Liver (tissue), 9 donors: ENCODE measurements around the gene DDX31. TPM values are rescaled to one million over a fixed set of nuclear protein-coding genes. Genes with fewer than 3 reads are reported as not detected.

ENCODE experiments used
- DNase-seq: peaks from one replicate; pipeline ENCODE4 v3.0.0-alpha.2; 2017; ENCODE audit warnings: low spot score
- H3K27ac ChIP-seq, 2 donors: one replicate each; pipeline ENCODE4 v1.7.0; 2013; ENCODE audit warnings: inconsistent platforms in 2 of 2, low read length in 2 of 2, control low read depth in 1 of 2, low read depth in 1 of 2, mild to moderate bottlenecking in 1 of 2
- H3K27me3 ChIP-seq, 4 donors: one replicate each; pipeline versions ENCODE4 v1.6.1 to v1.7.0; 2013; ENCODE audit warnings: low read length in 3 of 4, inconsistent platforms in 1 of 4, mild to moderate bottlenecking in 1 of 4, moderate library complexity in 1 of 4; ENCODE audit not compliant: control insufficient read depth in 4 of 4, insufficient read depth in 4 of 4
- H3K36me3 ChIP-seq, 4 donors: one replicate each; pipeline versions ENCODE4 v1.6.1 to v1.7.0; 2013; ENCODE audit warnings: low read length in 3 of 4, mild to moderate bottlenecking in 3 of 4, low read depth in 1 of 4, moderate library complexity in 1 of 4; ENCODE audit not compliant: control insufficient read depth in 4 of 4, insufficient read depth in 3 of 4
- H3K4me1 ChIP-seq, 4 donors: one replicate each; pipeline versions ENCODE4 v1.6.1 to v1.7.0; 2013; ENCODE audit warnings: low read length in 3 of 4, mild to moderate bottlenecking in 3 of 4, moderate library complexity in 1 of 4; ENCODE audit not compliant: control insufficient read depth in 4 of 4, insufficient read depth in 4 of 4
- H3K4me3 ChIP-seq, 3 donors: one replicate each; pipeline versions ENCODE4 v1.6.1 to v1.7.0; 2013; ENCODE audit warnings: low read length in 3 of 3, control low read depth in 1 of 3, low read depth in 1 of 3, mild to moderate bottlenecking in 1 of 3
- H3K9ac ChIP-seq, 2 donors: one replicate each; pipeline ENCODE4 v1.7.0; 2013; ENCODE audit warnings: low read length in 2 of 2, mild to moderate bottlenecking in 2 of 2, moderate library complexity in 2 of 2, control low read depth in 1 of 2, low read depth in 1 of 2
- H3K9me3 ChIP-seq, 4 donors: one replicate each; pipeline versions ENCODE4 v1.6.1 to v1.7.0; 2013; ENCODE audit warnings: low read length in 3 of 4; ENCODE audit not compliant: control insufficient read depth in 4 of 4
- EGR1 ChIP-seq, 2 donors: IDR thresholded peaks; 2 replicates each; pipeline ENCODE4 v1.6.1; 2016 to 2018; ENCODE audit warnings: antibody characterized with exemption in 2 of 2, low read depth in 2 of 2
- FOXA2 ChIP-seq: IDR thresholded peaks from 2 replicates; pipeline ENCODE4 v1.6.1; 2016; ENCODE audit warnings: antibody characterized with exemption
- HNF4G ChIP-seq: IDR thresholded peaks from 2 replicates; pipeline ENCODE4 v1.6.1; 2016; ENCODE audit warnings: antibody characterized with exemption
- RXRA ChIP-seq, 2 donors: IDR thresholded peaks; 2 replicates each; pipeline ENCODE4 v1.6.1; 2017 to 2018; ENCODE audit warnings: antibody characterized with exemption in 2 of 2, mild to moderate bottlenecking in 1 of 2
- WGBS: extraction: QIAGEN DNeasy Blood & Tissue Kit; methylation state at CpG from one replicate; pipeline ENCODE4 v1.1.7; 2013; 5-methylcytosine and 5-hydroxymethylcytosine counted together
- polyA plus RNA-seq, 2 donors: library from polyadenylated mRNA; stranded (reverse) in 1 of 2; unstranded in 1 of 2; fragments of 200-250 nt in 1 of 2; fragments of >200 nt in 1 of 2; fragmentation: Nextera tagmentation in 1 of 2; extraction: Ambion mirVana in 1 of 2; gene quantifications; one replicate each; pipeline versions ENCODE4 v1.2.1 to v1.2.3, GENCODE V29; 2013 to 2015
- total RNA-seq, 2 donors: library from RNA; depleted of rRNA; stranded (reverse); fragments of >200 nt; gene quantifications; one replicate each; pipeline ENCODE4 v1.2.3, GENCODE V29; 2014
- TF ChIP-seq, protein P1 (sequence below): IDR thresholded peaks from 2 replicates; pipeline ENCODE4 v1.6.1; 2016; ENCODE audit warnings: antibody characterized with exemption
- TF ChIP-seq, protein P2 (sequence below): IDR thresholded peaks from 2 replicates; pipeline ENCODE4 v1.6.1; 2016; ENCODE audit warnings: antibody characterized with exemption, mild to moderate bottlenecking
- TF ChIP-seq, protein P3 (sequence below): fragments of 150-350 bp; IDR thresholded peaks from 2 replicates; pipeline ENCODE4 v1.5.1; 2017; ENCODE audit warnings: improper control_type of control experiment, low read depth, low read length; ENCODE audit not compliant: missing input control
- donor health status: healthy.
- donor health status: healthy.
- donor health status: healthy.
- donor health status: healthy.
- donor health status: healthy.

The DDX31 gene
- total and polyA plus RNA-seq, 4 donors, result 2.5 to 9.6 (median 4.5) TPM

DNA sequence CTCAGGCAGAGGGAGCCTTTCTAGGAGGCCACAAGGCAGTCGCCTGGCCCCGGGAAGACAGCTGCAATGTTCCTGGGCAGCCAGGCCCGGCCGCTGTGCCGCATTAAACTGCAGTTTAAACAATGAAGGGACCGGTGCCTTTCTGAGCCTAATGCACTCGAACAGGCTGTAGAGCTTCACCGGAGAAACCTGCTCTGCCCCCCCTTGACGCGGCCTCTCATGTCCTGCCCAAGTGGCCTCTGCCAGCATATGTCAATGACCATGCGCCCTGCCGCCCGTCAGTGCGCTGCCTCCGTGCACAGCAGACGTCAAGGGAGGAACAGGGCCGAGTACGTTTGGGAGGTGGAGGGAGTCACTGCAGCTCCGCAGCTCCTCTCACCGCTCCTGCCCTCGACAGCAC, 125.8 kb downstream of the DDX31 start:
- Histone ChIP-seq H3K9me3 (no peaks in the 10 kb centered on the region), H3K4me1 (peaks cover 0 to 5% (median 0%) of the 10 kb centered on the region in 4 donors), H3K27me3 (peaks cover 0 to 2% (median 0%) of the 10 kb centered on the region in 4 donors), H3K9ac (no peak overlapping the region), H3K36me3 (no peaks in the 10 kb centered on the region), H3K27ac (no peak overlapping the region), H3K4me3 (no peak overlapping the region)
- WGBS, result 73% methylated on average over 21 of the region's 21 CpGs
- TF ChIP-seq HNF4G (no peak), RXRA (IDR thresholded peaks at IDR 0.05) (no peak)
- no peak for DNase-seq

DNA sequence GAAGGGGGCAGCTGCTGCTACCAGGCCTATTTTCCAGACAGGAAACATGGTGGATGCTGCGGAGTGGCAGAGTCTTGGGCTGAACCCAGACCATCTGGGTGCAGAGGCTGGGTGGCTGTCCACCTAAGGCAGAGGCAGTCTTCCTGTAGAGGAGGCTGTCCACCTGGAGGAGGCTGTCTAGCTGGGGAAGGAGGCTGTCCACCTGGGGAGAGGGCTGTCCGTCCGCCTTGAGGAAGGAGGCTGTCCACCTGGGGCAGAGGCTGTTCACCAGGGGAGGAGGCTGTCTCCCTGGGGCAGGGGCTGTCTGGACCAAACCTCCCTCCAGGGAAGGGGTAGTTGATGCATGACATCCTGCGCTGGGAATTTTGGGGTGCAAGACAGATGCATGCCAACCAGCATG, 126.5 kb downstream of the DDX31 start:
- Histone ChIP-seq H3K36me3 (no peaks in the 10 kb centered on the region), H3K9ac (no peak overlapping the region), H3K9me3 (no peaks in the 10 kb centered on the region), H3K27me3 (peaks cover 0 to 2% (median 0%) of the 10 kb centered on the region in 4 donors), H3K4me1 (peaks cover 0 to 5% (median 0%) of the 10 kb centered on the region in 4 donors), H3K4me3 (no peak overlapping the region), H3K27ac (no peak overlapping the region)
- TF ChIP-seq, protein P1, sequence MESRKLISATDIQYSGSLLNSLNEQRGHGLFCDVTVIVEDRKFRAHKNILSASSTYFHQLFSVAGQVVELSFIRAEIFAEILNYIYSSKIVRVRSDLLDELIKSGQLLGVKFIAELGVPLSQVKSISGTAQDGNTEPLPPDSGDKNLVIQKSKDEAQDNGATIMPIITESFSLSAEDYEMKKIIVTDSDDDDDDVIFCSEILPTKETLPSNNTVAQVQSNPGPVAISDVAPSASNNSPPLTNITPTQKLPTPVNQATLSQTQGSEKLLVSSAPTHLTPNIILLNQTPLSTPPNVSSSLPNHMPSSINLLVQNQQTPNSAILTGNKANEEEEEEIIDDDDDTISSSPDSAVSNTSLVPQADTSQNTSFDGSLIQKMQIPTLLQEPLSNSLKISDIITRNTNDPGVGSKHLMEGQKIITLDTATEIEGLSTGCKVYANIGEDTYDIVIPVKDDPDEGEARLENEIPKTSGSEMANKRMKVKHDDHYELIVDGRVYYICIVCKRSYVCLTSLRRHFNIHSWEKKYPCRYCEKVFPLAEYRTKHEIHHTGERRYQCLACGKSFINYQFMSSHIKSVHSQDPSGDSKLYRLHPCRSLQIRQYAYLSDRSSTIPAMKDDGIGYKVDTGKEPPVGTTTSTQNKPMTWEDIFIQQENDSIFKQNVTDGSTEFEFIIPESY, result no peak
- TF ChIP-seq RXRA (IDR thresholded peaks at IDR 0.05) (no peak), EGR1 (IDR thresholded peaks at IDR 0.05; ENCODE audit: low read depth in 2 of 2) (no peak), FOXA2 (no peak), HNF4G (no peak)
- TF ChIP-seq, protein P2, sequence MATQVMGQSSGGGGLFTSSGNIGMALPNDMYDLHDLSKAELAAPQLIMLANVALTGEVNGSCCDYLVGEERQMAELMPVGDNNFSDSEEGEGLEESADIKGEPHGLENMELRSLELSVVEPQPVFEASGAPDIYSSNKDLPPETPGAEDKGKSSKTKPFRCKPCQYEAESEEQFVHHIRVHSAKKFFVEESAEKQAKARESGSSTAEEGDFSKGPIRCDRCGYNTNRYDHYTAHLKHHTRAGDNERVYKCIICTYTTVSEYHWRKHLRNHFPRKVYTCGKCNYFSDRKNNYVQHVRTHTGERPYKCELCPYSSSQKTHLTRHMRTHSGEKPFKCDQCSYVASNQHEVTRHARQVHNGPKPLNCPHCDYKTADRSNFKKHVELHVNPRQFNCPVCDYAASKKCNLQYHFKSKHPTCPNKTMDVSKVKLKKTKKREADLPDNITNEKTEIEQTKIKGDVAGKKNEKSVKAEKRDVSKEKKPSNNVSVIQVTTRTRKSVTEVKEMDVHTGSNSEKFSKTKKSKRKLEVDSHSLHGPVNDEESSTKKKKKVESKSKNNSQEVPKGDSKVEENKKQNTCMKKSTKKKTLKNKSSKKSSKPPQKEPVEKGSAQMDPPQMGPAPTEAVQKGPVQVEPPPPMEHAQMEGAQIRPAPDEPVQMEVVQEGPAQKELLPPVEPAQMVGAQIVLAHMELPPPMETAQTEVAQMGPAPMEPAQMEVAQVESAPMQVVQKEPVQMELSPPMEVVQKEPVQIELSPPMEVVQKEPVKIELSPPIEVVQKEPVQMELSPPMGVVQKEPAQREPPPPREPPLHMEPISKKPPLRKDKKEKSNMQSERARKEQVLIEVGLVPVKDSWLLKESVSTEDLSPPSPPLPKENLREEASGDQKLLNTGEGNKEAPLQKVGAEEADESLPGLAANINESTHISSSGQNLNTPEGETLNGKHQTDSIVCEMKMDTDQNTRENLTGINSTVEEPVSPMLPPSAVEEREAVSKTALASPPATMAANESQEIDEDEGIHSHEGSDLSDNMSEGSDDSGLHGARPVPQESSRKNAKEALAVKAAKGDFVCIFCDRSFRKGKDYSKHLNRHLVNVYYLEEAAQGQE, result no peak
- TF ChIP-seq, protein P3, sequence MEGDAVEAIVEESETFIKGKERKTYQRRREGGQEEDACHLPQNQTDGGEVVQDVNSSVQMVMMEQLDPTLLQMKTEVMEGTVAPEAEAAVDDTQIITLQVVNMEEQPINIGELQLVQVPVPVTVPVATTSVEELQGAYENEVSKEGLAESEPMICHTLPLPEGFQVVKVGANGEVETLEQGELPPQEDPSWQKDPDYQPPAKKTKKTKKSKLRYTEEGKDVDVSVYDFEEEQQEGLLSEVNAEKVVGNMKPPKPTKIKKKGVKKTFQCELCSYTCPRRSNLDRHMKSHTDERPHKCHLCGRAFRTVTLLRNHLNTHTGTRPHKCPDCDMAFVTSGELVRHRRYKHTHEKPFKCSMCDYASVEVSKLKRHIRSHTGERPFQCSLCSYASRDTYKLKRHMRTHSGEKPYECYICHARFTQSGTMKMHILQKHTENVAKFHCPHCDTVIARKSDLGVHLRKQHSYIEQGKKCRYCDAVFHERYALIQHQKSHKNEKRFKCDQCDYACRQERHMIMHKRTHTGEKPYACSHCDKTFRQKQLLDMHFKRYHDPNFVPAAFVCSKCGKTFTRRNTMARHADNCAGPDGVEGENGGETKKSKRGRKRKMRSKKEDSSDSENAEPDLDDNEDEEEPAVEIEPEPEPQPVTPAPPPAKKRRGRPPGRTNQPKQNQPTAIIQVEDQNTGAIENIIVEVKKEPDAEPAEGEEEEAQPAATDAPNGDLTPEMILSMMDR, result no peak
- DNase-seq, result no peak
- WGBS, result 95% methylated on average over 4 of the region's 4 CpGs

Other genes with a start within 250 kb of the DDX31 start
- not detected for gene BARHL1, start 87.4 kb downstream of the DDX31 start, total RNA-seq
- not detected for gene BARHL1, start 87.4 kb downstream of the DDX31 start, polyA plus RNA-seq
- gene GTF3C4, start 481 bp upstream of the DDX31 start, total RNA-seq, result 1 to 10 TPM; 7.0 to 7.2 TPM
- gene GTF3C4, start 481 bp upstream of the DDX31 start, polyA plus RNA-seq, result 1 to 10 TPM; 1.4 to 3.0 TPM
- under 1 TPM; 0.08 to 0.14 TPM for gene AK8, start 208.3 kb upstream of the DDX31 start, total RNA-seq
- under 1 TPM; 0.07 to 0.26 TPM for gene AK8, start 208.3 kb upstream of the DDX31 start, polyA plus RNA-seq
- under 1 TPM; 0.67 to 0.84 TPM for gene SPACA9, start 208.9 kb upstream of the DDX31 start, total RNA-seq
- 1 to 10 TPM; 1.1 to 1.3 TPM for gene SPACA9, start 208.9 kb upstream of the DDX31 start, polyA plus RNA-seq